RWPE2 (cell line): ENCODE measurements around the gene HNRNPF.

ENCODE experiments used
- ATAC-seq: fragments of 200-7000 bp; cut with Tn5 transposase; 3 replicates; pipeline ENCODE4 v1.9.1; 2021; ENCODE audit warnings: low read depth
- DNase-seq: peaks from one replicate; pipeline ENCODE4 v3.0.0-alpha.2; 2020; ENCODE audit warnings: low spot score
- H3K27ac ChIP-seq: fragments of 450-650 bp; 2 replicates; pipeline ENCODE4 v1.5.1; 2017; ENCODE audit warnings: mild to moderate bottlenecking; ENCODE audit not compliant: poor library complexity, severe bottlenecking
- H3K27me3 ChIP-seq: fragments of 250-450 bp; sonication (Bioruptor Pico); 2 replicates; pipeline ENCODE4 v1.5.1; 2021; ENCODE audit warnings: mild to moderate bottlenecking, moderate library complexity; ENCODE audit not compliant: insufficient read depth, poor library complexity, severe bottlenecking
- H3K36me3 ChIP-seq: fragments of 250-450 bp; sonication (Bioruptor Pico); 2 replicates; pipeline ENCODE4 v1.5.1; 2020; ENCODE audit warnings: low read depth, mild to moderate bottlenecking, moderate library complexity
- H3K4me1 ChIP-seq: fragments of 250-450 bp; sonication (Bioruptor Pico); 2 replicates; pipeline ENCODE4 v1.5.1; 2021; ENCODE audit warnings: mild to moderate bottlenecking, moderate library complexity; ENCODE audit not compliant: insufficient read depth, poor library complexity, severe bottlenecking
- H3K4me3 ChIP-seq: fragments of 250-450 bp; sonication (Bioruptor Pico); 2 replicates; pipeline ENCODE4 v1.5.1; 2021; ENCODE audit warnings: mild to moderate bottlenecking, moderate library complexity; ENCODE audit not compliant: severe bottlenecking
- H3K9me3 ChIP-seq: fragments of 250-450 bp; sonication (Bioruptor Pico); 2 replicates; pipeline ENCODE4 v1.5.1; 2021; ENCODE audit warnings: mild to moderate bottlenecking, moderate library complexity; ENCODE audit not compliant: severe bottlenecking
- TF ChIP-seq, protein P1 (sequence below): fragments of 450-650 bp; IDR thresholded peaks from one replicate; pipeline ENCODE4 v1.5.1; 2017; ENCODE audit warnings: mild to moderate bottlenecking, moderate library complexity; ENCODE audit not compliant: poor library complexity, severe bottlenecking

Gene HNRNPF

DNA sequence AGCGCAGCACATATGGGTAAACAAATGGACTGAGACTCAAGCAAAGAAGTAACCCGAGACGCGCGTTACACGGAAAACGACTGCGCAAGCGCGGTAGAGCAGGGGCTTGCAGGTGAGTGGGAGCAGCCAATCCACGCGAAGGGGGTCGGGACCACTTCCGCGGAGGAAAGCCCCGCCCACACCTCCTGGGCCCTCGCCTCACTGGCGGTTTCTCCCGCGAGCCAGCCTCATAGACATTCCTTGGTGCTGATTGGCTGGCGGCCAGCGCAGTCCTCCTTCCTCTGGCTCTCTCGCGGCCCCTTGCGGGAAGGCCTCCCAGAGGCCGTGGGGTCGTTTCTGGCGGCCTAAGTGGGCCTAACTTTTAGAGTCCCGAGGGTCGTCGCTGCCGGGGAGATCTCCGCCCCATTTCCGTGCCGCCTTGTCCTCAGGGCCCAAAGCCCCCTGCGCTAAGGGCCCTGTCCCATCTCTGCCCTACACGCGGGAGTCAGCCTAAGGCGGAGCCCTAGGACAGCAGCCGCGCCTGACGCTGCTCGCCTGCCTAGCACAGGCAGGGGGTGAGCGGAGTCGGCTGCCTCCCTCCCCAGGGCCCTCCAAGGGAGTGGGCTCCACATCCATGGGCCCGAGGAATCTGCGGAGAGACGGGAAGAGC lies 46.7 kb downstream of the HNRNPF start:
- DNase-seq, result peak; percentile 99
- Histone ChIP-seq H3K9me3 (no peaks in the 10 kb centered on the region), H3K4me1 (no peaks in the 10 kb centered on the region), H3K27ac (peak overlapping the region; percentile 39), H3K36me3 (no peaks in the 10 kb centered on the region), H3K27me3 (no peaks in the 10 kb centered on the region), H3K4me3 (peak overlapping the region; percentile 57)
- ATAC-seq, result peak; percentile 97
- TF ChIP-seq, protein P1, sequence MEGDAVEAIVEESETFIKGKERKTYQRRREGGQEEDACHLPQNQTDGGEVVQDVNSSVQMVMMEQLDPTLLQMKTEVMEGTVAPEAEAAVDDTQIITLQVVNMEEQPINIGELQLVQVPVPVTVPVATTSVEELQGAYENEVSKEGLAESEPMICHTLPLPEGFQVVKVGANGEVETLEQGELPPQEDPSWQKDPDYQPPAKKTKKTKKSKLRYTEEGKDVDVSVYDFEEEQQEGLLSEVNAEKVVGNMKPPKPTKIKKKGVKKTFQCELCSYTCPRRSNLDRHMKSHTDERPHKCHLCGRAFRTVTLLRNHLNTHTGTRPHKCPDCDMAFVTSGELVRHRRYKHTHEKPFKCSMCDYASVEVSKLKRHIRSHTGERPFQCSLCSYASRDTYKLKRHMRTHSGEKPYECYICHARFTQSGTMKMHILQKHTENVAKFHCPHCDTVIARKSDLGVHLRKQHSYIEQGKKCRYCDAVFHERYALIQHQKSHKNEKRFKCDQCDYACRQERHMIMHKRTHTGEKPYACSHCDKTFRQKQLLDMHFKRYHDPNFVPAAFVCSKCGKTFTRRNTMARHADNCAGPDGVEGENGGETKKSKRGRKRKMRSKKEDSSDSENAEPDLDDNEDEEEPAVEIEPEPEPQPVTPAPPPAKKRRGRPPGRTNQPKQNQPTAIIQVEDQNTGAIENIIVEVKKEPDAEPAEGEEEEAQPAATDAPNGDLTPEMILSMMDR, result peak; percentile 69

DNA sequence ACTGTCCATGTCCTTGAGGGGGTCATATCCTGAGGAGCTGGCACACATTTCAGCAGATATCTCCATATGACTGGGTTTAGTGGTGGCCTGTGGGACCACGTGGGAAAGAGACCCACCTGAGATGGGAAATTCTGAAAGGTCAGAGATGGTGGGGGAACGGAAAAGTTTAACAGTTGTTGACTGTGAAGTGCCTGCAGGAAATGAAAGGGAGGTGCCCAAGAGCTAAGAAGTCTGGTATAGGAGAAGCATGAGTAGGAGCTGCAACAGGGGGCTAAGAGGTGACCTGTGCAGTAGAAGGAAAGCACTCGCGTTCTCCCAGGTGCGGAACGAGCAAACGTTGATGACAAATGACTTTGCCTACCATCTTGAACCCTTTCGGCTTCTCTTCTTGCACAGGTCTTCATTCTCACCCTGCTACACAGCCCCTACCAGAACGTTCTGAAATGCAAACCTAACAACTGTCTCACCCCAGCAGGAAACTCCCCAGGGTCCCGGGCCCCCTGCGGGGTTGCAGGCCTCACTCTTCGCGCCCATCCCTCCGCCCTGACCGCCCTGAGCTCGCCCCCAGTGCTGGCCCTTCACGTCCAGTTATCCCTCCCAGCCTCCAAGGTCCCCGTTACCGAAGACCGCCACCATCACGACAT lies 47.3 kb downstream of the HNRNPF start:
- TF ChIP-seq, protein P1, result no peak
- Histone ChIP-seq H3K9me3 (no peaks in the 10 kb centered on the region), H3K27ac (peak overlapping the region; percentile 39), H3K27me3 (no peaks in the 10 kb centered on the region), H3K36me3 (no peaks in the 10 kb centered on the region), H3K4me3 (peak overlapping the region; percentile 57), H3K4me1 (no peaks in the 10 kb centered on the region)
- DNase-seq, result no peak
- ATAC-seq, result no peak

DNA sequence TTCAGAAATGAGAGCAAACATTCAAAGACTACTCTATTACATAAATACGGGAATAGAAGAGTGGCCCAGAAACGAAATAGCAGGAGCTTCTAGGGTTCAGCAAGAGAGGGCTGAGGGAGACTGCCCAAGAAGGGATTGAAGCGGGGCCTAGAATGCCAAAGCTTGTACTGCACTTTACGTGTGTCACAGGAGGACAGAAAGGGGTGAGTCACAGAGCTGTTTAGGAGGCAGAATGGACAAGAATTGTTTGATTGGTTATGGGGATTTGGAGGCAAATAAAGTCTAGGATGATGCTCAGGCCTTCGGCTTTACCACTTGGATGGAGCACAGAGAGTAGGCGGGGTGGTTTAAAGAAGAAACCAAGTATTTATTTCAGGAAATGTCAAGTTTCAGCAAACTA lies 48.9 kb downstream of the HNRNPF start:
- H3K27me3 ChIP-seq, result no peaks in the 10 kb centered on the region
- ATAC-seq (no peak), DNase-seq (no peak)
- H3K27ac ChIP-seq, result no peak overlapping the region
- TF ChIP-seq, protein P1, result no peak
- no peak overlapping the region for H3K4me3 ChIP-seq
- no peaks in the 10 kb centered on the region for H3K36me3 ChIP-seq
- no peaks in the 10 kb centered on the region for H3K9me3 ChIP-seq
- peaks cover 10% of the 10 kb centered on the region for H3K4me1 ChIP-seq

DNA sequence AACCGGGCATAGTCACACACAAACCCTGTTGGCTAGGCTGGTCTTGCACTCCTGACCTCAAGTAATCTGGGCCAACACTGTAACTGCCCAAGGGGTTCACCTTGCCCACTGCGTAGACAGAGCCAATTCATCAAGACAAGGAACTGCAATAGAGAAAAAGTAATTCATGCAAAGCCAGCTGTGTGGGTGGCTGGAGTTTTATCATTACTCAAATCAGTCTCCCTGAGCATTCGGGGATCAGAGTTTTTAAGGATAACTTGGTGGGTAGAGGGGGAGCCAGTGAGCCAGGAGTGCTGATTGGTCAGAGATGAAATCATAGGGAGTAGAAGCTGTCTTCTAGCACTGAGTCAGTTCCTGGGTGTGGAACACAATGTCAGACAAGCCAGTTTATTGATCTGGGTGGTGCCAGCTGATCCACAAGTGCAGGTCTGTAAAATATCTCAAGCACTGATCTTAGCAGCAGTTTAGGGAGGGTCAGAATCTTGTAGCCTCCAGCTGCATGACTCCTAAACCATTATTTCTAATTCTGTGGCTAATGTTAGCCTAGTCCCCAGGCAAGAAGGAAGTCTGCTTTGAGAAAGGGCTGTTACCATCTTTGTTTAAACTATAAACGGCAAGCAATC lies 53.1 kb downstream of the HNRNPF start:
- Histone ChIP-seq H3K36me3 (no peaks in the 10 kb centered on the region), H3K4me3 (no peak overlapping the region), H3K9me3 (no peaks in the 10 kb centered on the region), H3K4me1 (peaks cover 10% of the 10 kb centered on the region), H3K27me3 (no peaks in the 10 kb centered on the region), H3K27ac (peak overlapping the region; percentile 66)
- TF ChIP-seq, protein P1, result peak; percentile 33
- no peak for DNase-seq
- ATAC-seq, result peak; percentile 97
